Spleen (tissue), 7 donors: ENCODE results near the gene KDM4F.

Experiments
- CTCF ChIP-seq, 11 experiments: fragments of 200-600 bp in 7 of 11; fragments of 450-650 bp in 4 of 11; sonication (generic) in 4 of 11; IDR thresholded peaks in 8 of 11; conservative IDR thresholded peaks in 3 of 11; 1 replicate in 7 of 11; 2 replicates in 4 of 11; pipeline versions ENCODE4 v1.4.0 to v1.8.0; 2016 to 2021; ENCODE audit warnings: antibody characterized with exemption in 11 of 11, inconsistent platforms in 4 of 11, mild to moderate bottlenecking in 1 of 11
- POLR2A ChIP-seq, 3 donors: fragments of 450-650 bp; IDR thresholded peaks; one replicate each; pipeline ENCODE4 v1.5.1; 2017; ENCODE audit warnings: antibody characterized with exemption in 3 of 3, mild to moderate bottlenecking in 1 of 3
- POLR2AphosphoS5 ChIP-seq, 3 donors: sonication (generic); formaldehyde crosslinking; IDR thresholded peaks; one replicate each; pipeline ENCODE4 v1.5.1; 2017; ENCODE audit warnings: antibody characterized with exemption in 3 of 3
- donor health status: DM: no; HTN: no; CAD: no; lungs with moderate emphysema.
- donor health status: DM: no; HTN: no; CAD: no.
- donor health status: DM: no; HTN: no; CAD: no.

GRCh38 chr11:95081010-95081409, 31.8 kb downstream of the KDM4F start:
- TF ChIP-seq CTCF (IDR thresholded peaks at IDR 0.05 in 8 of 11, conservative IDR thresholded peaks at IDR 0.05 in 3 of 11) = no peak
- no peak for TF ChIP-seq POLR2AphosphoS5 (IDR thresholded peaks at IDR 0.05)
- TF ChIP-seq POLR2A (IDR thresholded peaks at IDR 0.05) = no peak
